Thoracic aorta (tissue), 2 donors: ENCODE measurements around the gene TCF4. TPM values are rescaled to one million over a fixed set of nuclear protein-coding genes. Genes with fewer than 3 reads are reported as not detected.

Source experiments
- ATAC-seq: fragments of 150-250 bp; one replicate; pipeline ENCODE4 v1.8.0; 2017; ENCODE audit warnings: low read depth; ENCODE audit not compliant: insufficient number of reproducible peaks, low FRiP score
- DNase-seq: peaks from one replicate; pipeline ENCODE4 v3.0.0-alpha.2; 2020; ENCODE audit warnings: low spot score
- H3K27ac ChIP-seq, 2 donors: fragments of 200-600 bp; sonication (generic); 1 replicate in 1 of 2; 2 replicates in 1 of 2; pipeline ENCODE4 v1.5.1; 2016; ENCODE audit warnings: mild to moderate bottlenecking in 2 of 2, moderate library complexity in 2 of 2
- H3K27me3 ChIP-seq: fragments of 200-600 bp; sonication (generic); replicated peaks from 2 replicates; pipeline ENCODE4 v1.6.0; 2016; ENCODE audit warnings: mild to moderate bottlenecking; ENCODE audit not compliant: insufficient read depth
- H3K36me3 ChIP-seq: fragments of 200-600 bp; sonication (generic); one replicate; pipeline ENCODE4 v1.5.1; 2016
- H3K4me1 ChIP-seq, 2 donors: fragments of 200-600 bp; sonication (generic); 1 replicate in 1 of 2; 2 replicates in 1 of 2; pipeline versions ENCODE4 v1.5.1 to v1.6.0; 2016; ENCODE audit warnings: low read depth in 2 of 2, mild to moderate bottlenecking in 1 of 2; ENCODE audit not compliant: control insufficient read depth in 1 of 2
- H3K4me3 ChIP-seq: fragments of 200-600 bp; sonication (generic); 2 replicates; pipeline ENCODE4 v1.5.1; 2016; ENCODE audit warnings: mild to moderate bottlenecking
- H3K9me3 ChIP-seq: fragments of 200-600 bp; sonication (generic); 2 replicates; pipeline ENCODE4 v1.5.1; 2016
- CTCF ChIP-seq: fragments of 200-600 bp; sonication (generic); IDR thresholded peaks from one replicate; pipeline ENCODE4 v1.5.1; 2019; ENCODE audit warnings: antibody characterized with exemption
- total RNA-seq, 2 donors: library from RNA; depleted of rRNA; stranded (reverse); fragments of >200 nt; gene quantifications; one replicate each; pipeline versions ENCODE4 v1.1.0 to v1.2.3, GENCODE V29; 2016

TCF4 gene
- total RNA-seq, 2 donors from 2014 or later, result 178 to 267 TPM

- Histone ChIP-seq H3K36me3 (no peaks in the 10 kb centered on the region), H3K9me3 (no peaks in the 10 kb centered on the region), H3K27ac (no peak overlapping the region), H3K4me3 (no peak overlapping the region), H3K27me3 (no peaks in the 10 kb centered on the region), H3K4me1 (peaks cover 16 to 27% of the 10 kb centered on the region in 2 donors)
- no peak for ATAC-seq
- no peak for TF ChIP-seq CTCF
- DNase-seq, result no peak
These were observed 35.3 kb downstream of the TCF4 start for GRCh38 chr18:55552526-55553189.

- no peak for TF ChIP-seq CTCF
- Histone ChIP-seq H3K4me3 (no peak overlapping the region), H3K9me3 (no peaks in the 10 kb centered on the region), H3K4me1 (peaks cover 22 to 34% of the 10 kb centered on the region in 2 donors), H3K27ac (no peak overlapping the region), H3K27me3 (no peaks in the 10 kb centered on the region), H3K36me3 (no peaks in the 10 kb centered on the region)
- DNase-seq (no peak), ATAC-seq (no peak)
These were observed 36.8 kb downstream of the TCF4 start for GRCh38 chr18:55551227-55551626.

- ATAC-seq (no peak), DNase-seq (no peak)
- H3K27me3 ChIP-seq, result no peaks in the 10 kb centered on the region
- H3K4me1 ChIP-seq, result peaks cover 22 to 34% of the 10 kb centered on the region in 2 donors
- peak overlapping the region; percentile 61 for H3K4me3 ChIP-seq
- no peak overlapping the region for H3K27ac ChIP-seq
- H3K36me3 ChIP-seq, result no peaks in the 10 kb centered on the region
- TF ChIP-seq CTCF, result no peak
- H3K9me3 ChIP-seq, result no peaks in the 10 kb centered on the region
These were observed 37.5 kb downstream of the TCF4 start for GRCh38 chr18:55550471-55550870.

- TF ChIP-seq CTCF, result no peak
- ATAC-seq, result no peak
- no peak overlapping the region for H3K4me3 ChIP-seq
These were observed 38.4 kb downstream of the TCF4 start for GRCh38 chr18:55549474-55550104.

GRCh38 chr18:55547705-55548056 lies 40.3 kb downstream of the TCF4 start:
- H3K27me3 ChIP-seq, result no peaks in the 10 kb centered on the region
- peaks cover 22 to 34% of the 10 kb centered on the region in 2 donors for H3K4me1 ChIP-seq
- ATAC-seq, result no peak
- H3K36me3 ChIP-seq, result no peaks in the 10 kb centered on the region
- no peak overlapping the region for H3K4me3 ChIP-seq
- DNase-seq, result no peak
- no peak for TF ChIP-seq CTCF
- H3K27ac ChIP-seq, result peak overlapping the region in 1 of 2 donors; percentile 21
- no peaks in the 10 kb centered on the region for H3K9me3 ChIP-seq

More at GRCh38 chr18:55549474-55550104, 38.4 kb downstream of the TCF4 start:
- no peak for DNase-seq
- H3K9me3 ChIP-seq, result no peaks in the 10 kb centered on the region
- no peaks in the 10 kb centered on the region for H3K36me3 ChIP-seq
- peaks cover 22 to 34% of the 10 kb centered on the region in 2 donors for H3K4me1 ChIP-seq
- no peak overlapping the region for H3K27ac ChIP-seq
- no peaks in the 10 kb centered on the region for H3K27me3 ChIP-seq
